ENCODE data around the gene OTUB2. TPM values are rescaled to one million over a fixed set of nuclear protein-coding genes. Genes with fewer than 3 reads are reported as not detected.
"Not testable (repeated sequence)": the region's sequence is repeated elsewhere in the genome, so short reads cannot be mapped to it uniquely, and the experiment has no call there.

The OTUB2 gene
- total RNA-seq, 4 donors from 2014 or later, result 0.47 to 1.7 (median 0.96) TPM

GRCh38 chr14:94059998-94060397 is 33.9 kb downstream of the OTUB2 start:
- DNase-seq (ENCODE audit: low spot score) (no peak), ATAC-seq (ENCODE audit: low FRiP score) (no peak)
- no peak for TF ChIP-seq CTCF (IDR thresholded peaks at IDR 0.05)

GRCh38 chr14:94062344-94062940 is 36.3 kb downstream of the OTUB2 start:
- DNase-seq (ENCODE audit: low spot score) (no peak), ATAC-seq (ENCODE audit: low FRiP score) (no peak)
- TF ChIP-seq CTCF (IDR thresholded peaks at IDR 0.05), result no peak

- TF ChIP-seq CTCF (IDR thresholded peaks at IDR 0.05), result no peak
- DNase-seq (ENCODE audit: low spot score), result no peak
- ATAC-seq (ENCODE audit: low FRiP score), result peak; percentile 76
Observed at GRCh38 chr14:94066089-94066676, 40.0 kb downstream of the OTUB2 start.

- not testable (repeated sequence) for DNase-seq (ENCODE audit: low spot score); ATAC-seq (ENCODE audit: low FRiP score)
Observed at GRCh38 chr14:94072076-94072475, 45.9 kb downstream of the OTUB2 start.

- DNase-seq (ENCODE audit: low spot score), result no peak
- ATAC-seq (ENCODE audit: low FRiP score), result no peak
Observed at GRCh38 chr14:94074534-94074933, 48.4 kb downstream of the OTUB2 start.

GRCh38 chr14:94075008-94075407 is 48.9 kb downstream of the OTUB2 start:
- TF ChIP-seq CTCF (IDR thresholded peaks at IDR 0.05), result no peak
- DNase-seq (ENCODE audit: low spot score) (no peak), ATAC-seq (ENCODE audit: low FRiP score) (no peak)

More at GRCh38 chr14:94074534-94074933, 48.4 kb downstream of the OTUB2 start:
- no peak for TF ChIP-seq CTCF (IDR thresholded peaks at IDR 0.05)

GRCh38 chr14:94077111-94077821 is 51.1 kb downstream of the OTUB2 start:
- no peak for DNase-seq (ENCODE audit: low spot score)
- ATAC-seq (ENCODE audit: low FRiP score), result no peak
- no peak for TF ChIP-seq CTCF (IDR thresholded peaks at IDR 0.05)

All from omental fat pad (tissue), 4 donors.